SU-DHL-6 (cell line): ENCODE results near the gene WNT11.

Source experiments
- EZH2phosphoT487 ChIP-seq: fragments of 200-600 bp; sonication (generic), shearing (Covaris generic); conservative IDR thresholded peaks from 2 replicates; pipeline ENCODE4 v1.6.1; 2018; ENCODE audit warnings: mild to moderate bottlenecking, antibody characterized with exemption, low read length, moderate library complexity, mixed read lengths
- TF ChIP-seq, protein P1 (sequence below): fragments of 200-600 bp; sonication (generic); IDR thresholded peaks from one replicate; pipeline ENCODE4 v1.5.1; 2017; ENCODE audit warnings: antibody characterized with exemption, mild to moderate bottlenecking, low read length, moderate library complexity; ENCODE audit not compliant: insufficient read depth, poor library complexity, severe bottlenecking

DNA sequence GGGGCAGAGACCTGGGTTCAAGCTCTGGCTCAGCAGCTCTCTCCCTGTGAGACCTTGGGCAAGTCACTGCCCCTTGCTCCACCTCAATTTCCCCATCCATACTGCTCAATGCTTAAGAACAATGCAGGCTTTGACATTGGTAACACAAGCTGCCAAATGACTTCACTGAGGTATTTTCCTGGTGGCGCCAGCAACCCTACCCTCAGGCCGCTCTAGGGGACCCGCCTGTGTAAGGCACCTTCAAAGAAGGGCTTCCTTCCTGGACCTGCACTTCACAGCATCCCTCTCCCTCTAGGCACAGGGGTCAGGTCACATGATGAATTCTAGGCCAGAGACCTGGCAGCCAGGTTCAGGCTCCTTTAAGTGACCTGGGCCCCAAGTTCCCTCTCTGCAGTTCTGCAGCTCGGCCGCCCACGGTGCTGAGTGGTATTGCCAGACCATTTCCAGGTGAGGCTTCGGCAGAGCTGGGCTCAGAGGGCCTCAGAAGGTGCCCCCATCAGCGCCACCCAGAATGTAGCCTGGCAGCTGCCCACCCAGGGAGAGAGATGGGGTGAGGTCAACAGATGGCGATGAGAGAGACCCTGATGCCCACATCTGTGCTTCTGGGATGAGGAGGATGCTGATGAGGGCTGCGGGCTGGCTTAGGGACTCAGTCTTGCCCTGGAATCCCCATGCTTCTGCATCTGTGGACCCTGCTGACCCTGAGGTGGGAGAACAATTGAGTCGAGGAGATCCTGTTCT, 4.5 kb downstream of the WNT11 start:
- TF ChIP-seq, protein P1, sequence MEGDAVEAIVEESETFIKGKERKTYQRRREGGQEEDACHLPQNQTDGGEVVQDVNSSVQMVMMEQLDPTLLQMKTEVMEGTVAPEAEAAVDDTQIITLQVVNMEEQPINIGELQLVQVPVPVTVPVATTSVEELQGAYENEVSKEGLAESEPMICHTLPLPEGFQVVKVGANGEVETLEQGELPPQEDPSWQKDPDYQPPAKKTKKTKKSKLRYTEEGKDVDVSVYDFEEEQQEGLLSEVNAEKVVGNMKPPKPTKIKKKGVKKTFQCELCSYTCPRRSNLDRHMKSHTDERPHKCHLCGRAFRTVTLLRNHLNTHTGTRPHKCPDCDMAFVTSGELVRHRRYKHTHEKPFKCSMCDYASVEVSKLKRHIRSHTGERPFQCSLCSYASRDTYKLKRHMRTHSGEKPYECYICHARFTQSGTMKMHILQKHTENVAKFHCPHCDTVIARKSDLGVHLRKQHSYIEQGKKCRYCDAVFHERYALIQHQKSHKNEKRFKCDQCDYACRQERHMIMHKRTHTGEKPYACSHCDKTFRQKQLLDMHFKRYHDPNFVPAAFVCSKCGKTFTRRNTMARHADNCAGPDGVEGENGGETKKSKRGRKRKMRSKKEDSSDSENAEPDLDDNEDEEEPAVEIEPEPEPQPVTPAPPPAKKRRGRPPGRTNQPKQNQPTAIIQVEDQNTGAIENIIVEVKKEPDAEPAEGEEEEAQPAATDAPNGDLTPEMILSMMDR: no peak
- TF ChIP-seq EZH2phosphoT487: no peak
